K562 (cell line): Measurements from ENCODE around the gene TAMALIN. TPM values are rescaled to one million over a fixed set of nuclear protein-coding genes. Genes with fewer than 3 reads are reported as not detected.
A peak's percentile ranks its signal among the peaks of the same experiment; 100 is the strongest.

Experiments
- ATAC-seq: fragments of 200-7000 bp; cut with Tn5 transposase; 3 replicates; pipeline ENCODE4 v1.9.1; 2020; ENCODE audit warnings: moderate library complexity
- BruUV-seq: library from RNA; stranded (reverse); fragments of 400-500 nt; replicated peaks from 2 replicates; lab custom pipeline; 2021; lab: Mats Ljungman, UMichigan
- CTCF ChIA-PET: fragments of 300-600 bp; formaldehyde crosslinking; extraction: SDS; loops from one replicate; lab custom pipeline; 2021; ENCODE audit warnings: low intra/inter-chr PET ratio; lab: Yijun Ruan, JAX
- POLR2A ChIA-PET: fragments of 300-600, 350-650 bp; sonication (Branson Sonifier 250); formaldehyde crosslinking; extraction: SDS; loops from one replicate; lab custom pipeline; 2021; ENCODE audit warnings: antibody characterized with exemption, inconsistent platforms; lab: Yijun Ruan, JAX
- DNase-seq, 4 experiments: peaks; one replicate each; pipeline versions ENCODE4 v3.0.0 to v3.0.0-alpha.2; 2011 to 2018; ENCODE audit warnings: low spot score in 3 of 4, mixed read lengths in 3 of 4; ENCODE audit errors: extremely low read depth in 1 of 4
- FAIRE-seq: peaks from 2 replicates; lab custom pipeline; 2011; peaks lifted over from hg19 to GRCh38; lab: Jason Lieb, UNC
- H2AFZ ChIP-seq: 2 replicates; pipeline ENCODE4 v1.6.0; 2011; ENCODE audit warnings: low read depth, low read length, control low read depth, inconsistent platforms
- H3K27ac ChIP-seq: fragments of 200-600 bp; 3 replicates; pipeline ENCODE4 v1.8.0; 2011; ENCODE audit warnings: low read depth, mild to moderate bottlenecking, control low read depth, inconsistent platforms, low read length, moderate library complexity, mixed read lengths; ENCODE audit errors: extremely low read depth
- H3K27me3 ChIP-seq, 2 experiments: fragments of 300-600 bp in 1 of 2; 2 replicates in 1 of 2; 3 replicates in 1 of 2; pipeline versions ENCODE4 v1.6.0 to v1.8.0; 2011; ENCODE audit warnings: inconsistent platforms in 2 of 2, low read length in 2 of 2, mild to moderate bottlenecking in 1 of 2, mixed read lengths in 1 of 2, moderate library complexity in 1 of 2; ENCODE audit not compliant: control insufficient read depth in 2 of 2, insufficient read depth in 2 of 2
- H3K36me3 ChIP-seq: fragments of 300-600 bp; 3 replicates; pipeline ENCODE4 v1.8.0; 2011; ENCODE audit warnings: mild to moderate bottlenecking, low read length, inconsistent platforms; ENCODE audit not compliant: control insufficient read depth, insufficient read depth
- H3K4me1 ChIP-seq, 2 experiments: fragments of 200-600 bp in 1 of 2; replicated peaks in 1 of 2; 2 replicates in 1 of 2; 3 replicates in 1 of 2; pipeline versions ENCODE4 v1.5.1 to v1.8.0; 2011; ENCODE audit warnings: inconsistent platforms in 2 of 2, low read length in 2 of 2, mild to moderate bottlenecking in 1 of 2, mixed read lengths in 1 of 2, moderate library complexity in 1 of 2; ENCODE audit not compliant: control insufficient read depth in 2 of 2, insufficient read depth in 2 of 2
- H3K4me2 ChIP-seq: 2 replicates; pipeline ENCODE4 v1.6.1; 2011; ENCODE audit warnings: low read length, control low read depth, inconsistent platforms, mixed read lengths; ENCODE audit not compliant: insufficient read depth
- H3K4me3 ChIP-seq: fragments of 200-600 bp; sonication (generic), shearing (Covaris generic); 2 replicates; pipeline ENCODE4 v1.5.1; 2016; ENCODE audit warnings: control low read depth, inconsistent platforms
- H3K79me2 ChIP-seq: fragments of 200-600 bp; 3 replicates; pipeline ENCODE4 v1.8.0; 2011; ENCODE audit warnings: low read length, inconsistent platforms; ENCODE audit not compliant: control insufficient read depth, insufficient read depth
- H3K9ac ChIP-seq, 2 experiments: 2 replicates each; pipeline versions ENCODE4 v1.6.0 to v1.6.1; 2011; ENCODE audit warnings: low read depth in 2 of 2, low read length in 2 of 2, control low read depth in 1 of 2, inconsistent platforms in 1 of 2, mild to moderate bottlenecking in 1 of 2, mixed read lengths in 1 of 2; ENCODE audit not compliant: insufficient read depth in 1 of 2
- H3K9me1 ChIP-seq: one replicate; pipeline ENCODE4 v1.6.0; 2011; ENCODE audit warnings: inconsistent platforms, mild to moderate bottlenecking, low read length, moderate library complexity; ENCODE audit not compliant: control insufficient read depth, insufficient read depth
- H3K9me3 ChIP-seq: replicated peaks from 2 replicates; pipeline ENCODE4 v1.5.1; 2011; ENCODE audit warnings: low read depth, low read length, inconsistent platforms; ENCODE audit not compliant: control insufficient read depth, insufficient read depth
- H4K20me1 ChIP-seq: replicated peaks from 2 replicates; pipeline ENCODE4 v1.6.1; 2011; ENCODE audit warnings: low read length, inconsistent platforms, mixed read lengths; ENCODE audit not compliant: control insufficient read depth, insufficient read depth
- DMBX1 ChIP-seq: fragments of 250-450 bp; sonication (Bioruptor Pico); IDR thresholded peaks from 2 replicates; pipeline ENCODE4 v1.8.0; 2022; ENCODE audit warnings: inconsistent platforms, mild to moderate bottlenecking, moderate library complexity, borderline replicate concordance
- FOXJ2 ChIP-seq: fragments of 200-800 bp; sonication (Bioruptor generic); IDR thresholded peaks from 2 replicates; pipeline ENCODE4 v1.6.1; 2016; ENCODE audit warnings: missing genetic modification characterization, missing compliant biosample characterization
- KDM4B ChIP-seq, 2 experiments: fragments of 450-650 bp in 1 of 2; sonication (generic) in 1 of 2; IDR thresholded peaks; 2 replicates each; pipeline ENCODE4 v1.6.1; 2016 to 2017; ENCODE audit warnings: borderline replicate concordance in 2 of 2, antibody characterized with exemption in 1 of 2, low read depth in 1 of 2, mild to moderate bottlenecking in 1 of 2
- ZNF133 ChIP-seq: fragments of 250-450 bp; sonication (Bioruptor Pico); IDR thresholded peaks from 2 replicates; pipeline ENCODE4 v1.4.0; 2020; ENCODE audit warnings: mild to moderate bottlenecking
- WGBS: fragments of 100-300 bp; shearing (Covaris generic); methylation state at CpG from one replicate; pipeline ENCODE4 v1.1.6; 2016; ENCODE audit warnings: low coverage, mixed read lengths; ENCODE audit not compliant: insufficient coverage; ENCODE audit errors: missing lambda C conversion rate; 5-methylcytosine and 5-hydroxymethylcytosine counted together
- in situ Hi-C: fragments of 300-500 bp; cut with MboI; formaldehyde crosslinking; loops from 4 replicates; pipeline ENCODE4 v1.15.0; 2018; ENCODE audit warnings: inconsistent platforms, mixed read lengths
- intact Hi-C: fragments of 100-400 bp; cut with micrococcal nuclease; formaldehyde crosslinking; loops from 2 replicates; pipeline ENCODE4 v1.14.2; 2022
- polyA plus RNA-seq, 8 experiments: library from polyadenylated mRNA; depleted of rRNA in 4 of 8; stranded (reverse) in 5 of 8; unstranded in 3 of 8; fragments of >200 nt; fragmentation: Nextera tagmentation in 2 of 8; fragmentation: Illumina TruSeq in 1 of 8; extraction: Ambion mirVana in 2 of 8; extraction: Trizol in 1 of 8; gene quantifications; 2 replicates each; pipeline versions ENCODE4 v1.2.1 to v1.2.3, GENCODE V29; 2011 to 2014; ENCODE audit warnings: inconsistent platforms in 1 of 8, missing spikeins in 1 of 8
- total RNA-seq, 7 experiments: library from RNA; depleted of rRNA in 6 of 7; stranded (reverse); fragments of >200 nt in 6 of 7; fragmentation: Illumina TruSeq in 2 of 7; extraction: Trizol in 2 of 7; gene quantifications; 2 replicates each; pipeline versions ENCODE4 v1.2.1 to v1.2.3, GENCODE V29; 2011 to 2021; ENCODE audit warnings: low replicate concordance in 1 of 7
- TF ChIP-seq, protein P1 (sequence below): fragments of 250-450 bp; sonication (Bioruptor Pico); IDR thresholded peaks from 2 replicates; pipeline ENCODE4 v1.4.0; 2020; ENCODE audit warnings: mild to moderate bottlenecking
- TF ChIP-seq, protein P2 (sequence below): sonication (generic); formaldehyde crosslinking; IDR thresholded peaks from 2 replicates; pipeline ENCODE4 v1.8.0; 2022; ENCODE audit warnings: mild to moderate bottlenecking, missing genetic modification reagents

Gene TAMALIN
- total and polyA plus RNA-seq, 9 of the 15 experiments (the other 6 are each of a cell fraction or from before 2014, with no cell fraction given) = 0.74 to 2.2 (median 1.5) TPM; not detected in 2

DNA sequence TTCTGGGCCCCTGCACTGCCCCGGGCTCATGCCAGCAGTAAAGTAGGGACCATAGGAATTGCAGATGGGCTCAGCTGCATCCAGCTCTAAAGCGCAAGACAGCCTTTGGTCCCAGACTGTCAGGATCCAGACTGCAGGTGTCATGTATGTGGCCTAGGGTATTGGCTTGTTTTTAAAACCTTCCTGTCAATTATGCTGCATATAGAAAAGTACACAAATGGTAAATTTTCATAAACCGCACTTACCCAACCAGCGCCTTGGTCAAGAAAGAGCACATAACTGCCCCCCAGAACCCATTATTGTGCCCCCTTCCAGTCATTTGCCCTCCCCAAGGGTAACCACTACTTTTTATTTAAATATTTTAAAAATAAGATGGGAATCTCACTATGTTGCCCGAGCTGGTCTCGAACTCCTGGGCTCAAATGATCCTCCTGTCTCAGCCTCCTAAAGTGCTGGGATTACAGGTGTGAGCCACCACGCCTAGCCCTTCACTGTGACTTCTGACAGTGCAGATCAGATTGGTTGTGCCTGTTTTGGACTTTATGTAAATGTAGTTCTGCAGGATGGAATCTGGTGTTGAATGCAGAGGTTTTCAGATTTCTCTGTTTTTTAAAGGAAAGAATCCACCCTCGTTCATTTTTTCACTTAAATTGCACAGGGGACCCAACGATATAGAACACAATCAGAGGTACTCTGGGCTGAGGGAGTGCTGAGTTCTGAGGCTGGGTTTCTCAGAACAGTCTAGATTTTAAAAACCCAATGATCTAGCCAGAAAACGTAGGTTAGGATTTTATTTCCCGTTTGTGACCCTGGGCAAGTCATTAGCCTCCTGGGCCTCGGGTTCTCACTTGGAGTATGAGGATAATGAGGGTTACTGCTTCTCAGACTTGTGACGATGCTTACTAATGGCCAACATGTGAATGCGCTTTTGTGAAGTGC, 51.2 kb downstream of the TAMALIN start:
- intact Hi-C loops (no loop called here), in situ Hi-C loops (no loop called here)
- Histone ChIP-seq H4K20me1 (peaks cover under 1% of the 10 kb centered on the region; the same call in 1 of the 2 replicates), H3K36me3 (no peaks in the 10 kb centered on the region), H3K9me1 (no peaks in the 10 kb centered on the region), H3K9ac (peak overlapping the region in 1 of 2 experiments; percentile 53; a peak in 2 of 4 replicates), H3K9me3 (no peaks in the 10 kb centered on the region), H3K4me3 (no peak overlapping the region), H3K79me2 (no peaks in the 10 kb centered on the region), H3K4me1 (peaks cover under 1 to 31% of the 10 kb centered on the region in 2 experiments; a peak in 4 of 5 replicates), H3K27ac (no peak overlapping the region), H3K27me3 (peaks cover 0 to 16% of the 10 kb centered on the region in 2 experiments; a peak in 3 of 5 replicates), H2AFZ (no peak overlapping the region), H3K4me2 (no peak overlapping the region)
- no peak for DNase-seq
- ChIA-PET CTCF (no interaction called here), POLR2A (interaction anchor here (0.7 to 1.6 kb wide), 3 partner anchors 12 to 25 kb away, joined by 3 to 6 read pairs (median 4); no protein-coding TSS in a partner anchor)
- ATAC-seq = no peak
- no peak for FAIRE-seq
- TF ChIP-seq ZNF133 (CRISPR knock-in tag) (no peak), DMBX1 (CRISPR knock-in tag) (no peak), KDM4B (IDR thresholded peaks at IDR 0.05; ENCODE audit: borderline replicate concordance in 2 of 2, low read depth in 1 of 2) (no peak), FOXJ2 (no peak)
- TF ChIP-seq, protein P1, sequence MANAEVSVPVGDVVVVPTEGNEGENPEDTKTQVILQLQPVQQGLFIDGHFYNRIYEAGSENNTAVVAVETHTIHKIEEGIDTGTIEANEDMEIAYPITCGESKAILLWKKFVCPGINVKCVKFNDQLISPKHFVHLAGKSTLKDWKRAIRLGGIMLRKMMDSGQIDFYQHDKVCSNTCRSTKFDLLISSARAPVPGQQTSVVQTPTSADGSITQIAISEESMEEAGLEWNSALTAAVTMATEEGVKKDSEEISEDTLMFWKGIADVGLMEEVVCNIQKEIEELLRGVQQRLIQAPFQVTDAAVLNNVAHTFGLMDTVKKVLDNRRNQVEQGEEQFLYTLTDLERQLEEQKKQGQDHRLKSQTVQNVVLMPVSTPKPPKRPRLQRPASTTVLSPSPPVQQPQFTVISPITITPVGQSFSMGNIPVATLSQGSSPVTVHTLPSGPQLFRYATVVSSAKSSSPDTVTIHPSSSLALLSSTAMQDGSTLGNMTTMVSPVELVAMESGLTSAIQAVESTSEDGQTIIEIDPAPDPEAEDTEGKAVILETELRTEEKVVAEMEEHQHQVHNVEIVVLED (CRISPR knock-in tag) = no peak
- TF ChIP-seq, protein P2, sequence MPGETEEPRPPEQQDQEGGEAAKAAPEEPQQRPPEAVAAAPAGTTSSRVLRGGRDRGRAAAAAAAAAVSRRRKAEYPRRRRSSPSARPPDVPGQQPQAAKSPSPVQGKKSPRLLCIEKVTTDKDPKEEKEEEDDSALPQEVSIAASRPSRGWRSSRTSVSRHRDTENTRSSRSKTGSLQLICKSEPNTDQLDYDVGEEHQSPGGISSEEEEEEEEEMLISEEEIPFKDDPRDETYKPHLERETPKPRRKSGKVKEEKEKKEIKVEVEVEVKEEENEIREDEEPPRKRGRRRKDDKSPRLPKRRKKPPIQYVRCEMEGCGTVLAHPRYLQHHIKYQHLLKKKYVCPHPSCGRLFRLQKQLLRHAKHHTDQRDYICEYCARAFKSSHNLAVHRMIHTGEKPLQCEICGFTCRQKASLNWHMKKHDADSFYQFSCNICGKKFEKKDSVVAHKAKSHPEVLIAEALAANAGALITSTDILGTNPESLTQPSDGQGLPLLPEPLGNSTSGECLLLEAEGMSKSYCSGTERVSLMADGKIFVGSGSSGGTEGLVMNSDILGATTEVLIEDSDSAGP = no peak
- no TSS peak for BruUV-seq
- 38% methylated on average over 14 of the region's 14 CpGs for WGBS
